Spleen (tissue), 11 donors: ENCODE measurements around the gene MKRN1. TPM values are rescaled to one million over a fixed set of nuclear protein-coding genes. Genes with fewer than 3 reads are reported as not detected.

Source experiments
- DNase-seq: peaks from one replicate; pipeline ENCODE4 v3.0.0-alpha.2; 2020
- H3K27ac ChIP-seq, 8 donors: fragments of 200-600 bp; sonication (generic) in 7 of 8; 1 replicate in 4 of 8; 2 replicates in 4 of 8; pipeline versions ENCODE4 v1.5.0 to v1.8.0; 2016 to 2021; ENCODE audit warnings: inconsistent platforms in 4 of 8, mild to moderate bottlenecking in 4 of 8, moderate library complexity in 1 of 8
- H3K27me3 ChIP-seq, 7 donors: fragments of 200-600 bp; sonication (generic) in 6 of 7; replicated peaks in 1 of 7; 1 replicate in 4 of 7; 2 replicates in 3 of 7; pipeline versions ENCODE4 v1.5.0 to v1.8.0; 2016 to 2021; ENCODE audit warnings: inconsistent platforms in 3 of 7, mild to moderate bottlenecking in 1 of 7
- H3K36me3 ChIP-seq, 6 donors: fragments of 200-600 bp; sonication (generic) in 5 of 6; 1 replicate in 4 of 6; 2 replicates in 2 of 6; pipeline versions ENCODE4 v1.5.0 to v1.8.0; 2016 to 2021; ENCODE audit warnings: inconsistent platforms in 2 of 6
- H3K4me1 ChIP-seq, 6 donors: fragments of 200-600 bp; sonication (generic) in 5 of 6; 1 replicate in 3 of 6; 2 replicates in 3 of 6; pipeline versions ENCODE4 v1.5.0 to v1.8.0; 2016 to 2021; ENCODE audit warnings: inconsistent platforms in 3 of 6
- H3K4me3 ChIP-seq, 8 donors: fragments of 200-600 bp; sonication (generic) in 7 of 8; 1 replicate in 4 of 8; 2 replicates in 4 of 8; pipeline versions ENCODE4 v1.5.0 to v1.8.0; 2016 to 2021; ENCODE audit warnings: inconsistent platforms in 4 of 8, mild to moderate bottlenecking in 4 of 8, moderate library complexity in 2 of 8
- H3K9me3 ChIP-seq, 8 donors: fragments of 200-600 bp; sonication (generic) in 7 of 8; 1 replicate in 4 of 8; 2 replicates in 4 of 8; pipeline versions ENCODE4 v1.5.0 to v1.8.0; 2016 to 2021; ENCODE audit warnings: inconsistent platforms in 4 of 8
- POLR2A ChIP-seq, 3 donors: fragments of 450-650 bp; IDR thresholded peaks; one replicate each; pipeline ENCODE4 v1.5.1; 2017; ENCODE audit warnings: antibody characterized with exemption in 3 of 3, mild to moderate bottlenecking in 1 of 3
- POLR2AphosphoS5 ChIP-seq, 3 donors: sonication (generic); formaldehyde crosslinking; IDR thresholded peaks; one replicate each; pipeline ENCODE4 v1.5.1; 2017; ENCODE audit warnings: antibody characterized with exemption in 3 of 3
- WGBS, 5 donors: extraction: QIAGEN DNeasy Blood & Tissue Kit in 3 of 5; methylation state at CpG; one replicate each; pipeline versions ENCODE4 v1.1.5 to v1.1.7; 2013 to 2018; 5-methylcytosine and 5-hydroxymethylcytosine counted together
- intact Hi-C: fragments of 100-400 bp; cut with DNase I; formaldehyde crosslinking; loops from one replicate; pipeline ENCODE4 v1.15.0; 2023; ENCODE audit warnings: low total_unique reads
- polyA plus RNA-seq, 3 donors: library from polyadenylated mRNA; stranded (reverse); fragments of 200-250 nt; gene quantifications; one replicate each; pipeline ENCODE4 v1.2.1, GENCODE V29; 2013
- total RNA-seq, 7 donors: library from RNA; depleted of rRNA in 3 of 7; stranded (reverse); fragments of >200 nt in 3 of 7; fragmentation: NEBNext Ultra II Directional in 4 of 7; extraction: Animal tissue kit (Norgen Biotek cat#: 25700) in 4 of 7; gene quantifications; one replicate each; pipeline versions ENCODE4 v1.1.0 to v1.2.1, GENCODE V29; 2016 to 2021
- TF ChIP-seq, protein P1 (sequence below), 11 experiments: fragments of 200-600 bp in 7 of 11; fragments of 450-650 bp in 4 of 11; sonication (generic) in 4 of 11; IDR thresholded peaks in 8 of 11; conservative IDR thresholded peaks in 3 of 11; 1 replicate in 7 of 11; 2 replicates in 4 of 11; pipeline versions ENCODE4 v1.4.0 to v1.8.0; 2016 to 2021; ENCODE audit warnings: antibody characterized with exemption in 11 of 11, inconsistent platforms in 4 of 11, mild to moderate bottlenecking in 1 of 11
- donor health status: healthy with polysubstance abuse.
- donor health status: DM: no; HTN: no; CAD: no; lungs with moderate emphysema.
- donor health status: DM: no; HTN: no; CAD: no.
- donor health status: Bipolar disorder and iron deficiency.
- donor health status: healthy.
- donor health status: DM: no; HTN: no; CAD: no.
- donor health status: DM: yes; HTN: yes; CAD: no.

MKRN1 gene
- total and polyA plus RNA-seq, 10 donors, result 41.8 to 179 (median 101) TPM

DNA sequence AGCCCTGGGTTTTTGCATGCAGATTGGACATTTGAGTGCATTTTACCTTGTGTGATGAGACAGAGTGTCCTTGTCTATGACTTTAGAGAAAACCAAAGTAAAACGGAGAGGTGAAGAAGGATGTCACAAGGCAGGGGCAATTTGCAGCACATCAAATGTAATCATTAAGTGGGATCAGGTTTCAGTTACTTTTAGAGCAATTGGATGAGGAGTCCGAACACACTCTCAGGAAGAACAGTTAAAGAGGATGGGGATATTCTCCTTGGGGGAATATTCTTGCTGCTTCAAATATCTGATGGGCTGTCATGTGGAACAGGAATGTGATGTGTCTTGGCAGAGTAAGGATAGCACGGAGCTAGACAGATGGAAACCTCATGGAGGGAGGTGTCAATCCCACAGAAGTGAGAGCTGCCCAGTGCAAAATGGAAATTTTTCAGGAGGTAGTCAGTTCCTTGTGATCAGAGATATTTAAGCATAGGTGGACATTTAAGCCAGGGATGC is 74.7 kb downstream of the MKRN1 start:
- Histone ChIP-seq H3K27me3 (peaks cover 0 to 5% (median 0%) of the 10 kb centered on the region in 7 donors), H3K4me1 (peaks cover 0 to 34% (median 15%) of the 10 kb centered on the region in 6 donors), H3K9me3 (no peaks in the 10 kb centered on the region), H3K36me3 (peaks cover 0 to 25% (median 0%) of the 10 kb centered on the region in 6 donors), H3K4me3 (peak overlapping the region in 3 of 8 donors; percentile 42 to 74 (median 50)), H3K27ac (peak overlapping the region in 4 of 8 donors; percentile 55 to 77 (median 72))
- DNase-seq, result no peak
- WGBS, 5 donors, result 73 to 79% (median 76%) methylated on average over 3 of the region's 3 CpGs
- no peak for TF ChIP-seq POLR2A (IDR thresholded peaks at IDR 0.05)
- TF ChIP-seq, protein P1, sequence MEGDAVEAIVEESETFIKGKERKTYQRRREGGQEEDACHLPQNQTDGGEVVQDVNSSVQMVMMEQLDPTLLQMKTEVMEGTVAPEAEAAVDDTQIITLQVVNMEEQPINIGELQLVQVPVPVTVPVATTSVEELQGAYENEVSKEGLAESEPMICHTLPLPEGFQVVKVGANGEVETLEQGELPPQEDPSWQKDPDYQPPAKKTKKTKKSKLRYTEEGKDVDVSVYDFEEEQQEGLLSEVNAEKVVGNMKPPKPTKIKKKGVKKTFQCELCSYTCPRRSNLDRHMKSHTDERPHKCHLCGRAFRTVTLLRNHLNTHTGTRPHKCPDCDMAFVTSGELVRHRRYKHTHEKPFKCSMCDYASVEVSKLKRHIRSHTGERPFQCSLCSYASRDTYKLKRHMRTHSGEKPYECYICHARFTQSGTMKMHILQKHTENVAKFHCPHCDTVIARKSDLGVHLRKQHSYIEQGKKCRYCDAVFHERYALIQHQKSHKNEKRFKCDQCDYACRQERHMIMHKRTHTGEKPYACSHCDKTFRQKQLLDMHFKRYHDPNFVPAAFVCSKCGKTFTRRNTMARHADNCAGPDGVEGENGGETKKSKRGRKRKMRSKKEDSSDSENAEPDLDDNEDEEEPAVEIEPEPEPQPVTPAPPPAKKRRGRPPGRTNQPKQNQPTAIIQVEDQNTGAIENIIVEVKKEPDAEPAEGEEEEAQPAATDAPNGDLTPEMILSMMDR (IDR thresholded peaks at IDR 0.05 in 8 of 11, conservative IDR thresholded peaks at IDR 0.05 in 3 of 11), result no peak
- intact Hi-C loops, result no loop called here

DNA sequence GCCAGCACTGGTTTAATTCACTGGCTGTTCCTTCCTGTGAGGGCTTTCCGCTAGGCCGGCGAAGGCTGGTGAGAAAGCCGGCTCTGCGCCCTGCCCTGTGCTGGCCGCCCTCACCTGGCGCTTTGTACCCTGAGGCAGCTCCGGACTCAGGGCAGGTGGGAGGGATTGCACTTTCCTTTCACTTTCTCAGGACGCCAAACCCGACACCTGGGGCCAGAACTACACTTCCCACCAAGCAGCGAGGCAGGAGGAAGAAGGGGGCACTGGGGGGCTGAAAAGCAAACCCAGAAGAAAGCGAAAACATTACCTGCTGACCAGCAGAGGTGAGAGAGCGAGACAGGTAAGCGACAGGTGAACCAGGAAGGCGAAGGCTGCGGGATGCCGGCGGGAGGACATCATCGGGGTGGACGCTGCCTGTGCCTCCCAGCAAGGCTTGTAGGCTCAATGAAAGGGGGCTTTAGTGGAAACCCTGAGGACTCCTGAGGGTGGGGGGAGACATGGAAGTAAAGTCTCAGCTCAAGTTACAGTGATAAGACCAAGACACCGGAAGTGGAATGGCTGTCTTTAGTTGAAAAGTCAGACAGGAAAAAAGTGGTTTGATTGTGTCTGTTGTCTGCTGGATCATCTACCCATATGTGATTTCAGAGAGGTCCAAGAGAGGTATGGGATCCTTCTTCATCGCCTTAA is 75.3 kb downstream of the MKRN1 start, which contains the start of gene RAB19:
RAB19 (plus strand) TSS at position 181 of the 687 bp plus-strand sequence. CDS start 3,589 bp downstream, outside the sequence.
- intact Hi-C loops, result no loop called here
- Histone ChIP-seq H3K9me3 (no peaks in the 10 kb centered on the region), H3K4me1 (peaks cover 0 to 36% (median 15%) of the 10 kb centered on the region in 6 donors), H3K27me3 (peaks cover 0 to 5% (median 0%) of the 10 kb centered on the region in 7 donors), H3K4me3 (peak within 1 kb of the TSS; percentile 16 to 74 (median 41)), H3K27ac (peak within 1 kb of the TSS; percentile 8 to 77 (median 66)), H3K36me3 (peaks cover 0 to 19% (median 0%) of the 10 kb centered on the region in 6 donors)
- no peak for TF ChIP-seq POLR2A (IDR thresholded peaks at IDR 0.05)
- TF ChIP-seq POLR2AphosphoS5 (IDR thresholded peaks at IDR 0.05), result peak in 1 of 3 donors; percentile 59
- 9 to 13% (median 11%) methylated on average over 22 of the region's 22 CpGs for WGBS, 5 donors
- DNase-seq, result peak; percentile 88

Other genes with a start within 250 kb of the MKRN1 start
- gene SLC37A3, start 81.0 kb downstream of the MKRN1 start, total RNA-seq, result 10 to 100 TPM; 29.5 to 71.9 (median 56.1) TPM
- gene SLC37A3, start 81.0 kb downstream of the MKRN1 start, polyA plus RNA-seq, result 10 to 100 TPM in 2 of 3 donors, 1 to 10 TPM in 1; 8.0 to 11.8 (median 10.4) TPM
- gene RAB19, start 75.4 kb downstream of the MKRN1 start, total RNA-seq, result 1 to 10 TPM; 1.0 to 4.0 (median 2.1) TPM
- gene RAB19, start 75.4 kb downstream of the MKRN1 start, polyA plus RNA-seq, result not detected
- gene DENND2A, start 161.3 kb upstream of the MKRN1 start, total RNA-seq, result 10 to 100 TPM in 6 of 7 donors, 1 to 10 TPM in 1; 9.6 to 35.3 (median 19.9) TPM
- gene DENND2A, start 161.3 kb upstream of the MKRN1 start, polyA plus RNA-seq, result 1 to 10 TPM; 1.9 to 7.7 (median 6.6) TPM
- gene ADCK2, start 193.4 kb upstream of the MKRN1 start, total RNA-seq, result 10 to 100 TPM; 16.9 to 25.2 (median 20.4) TPM
- gene ADCK2, start 193.4 kb upstream of the MKRN1 start, polyA plus RNA-seq, result 10 to 100 TPM; 10.6 to 15.6 (median 11.9) TPM
- gene NDUFB2, start 217.2 kb upstream of the MKRN1 start, total RNA-seq, result 100 to 1,000 TPM; 104 to 235 (median 123) TPM
- 100 to 1,000 TPM; 155 to 370 (median 238) TPM for gene NDUFB2, start 217.2 kb upstream of the MKRN1 start, polyA plus RNA-seq